Keratinocyte (primary cell): Measurements from ENCODE around the gene KPNA1. TPM values are rescaled to one million over a fixed set of nuclear protein-coding genes. Genes with fewer than 3 reads are reported as not detected.

Experiments used
- DNase-seq: peaks from one replicate; pipeline ENCODE4 v3.0.0-alpha.2; 2011; ENCODE audit warnings: low read depth, missing footprints, low spot score
- FAIRE-seq: peaks from 2 replicates; lab custom pipeline; 2011; peaks lifted over from hg19 to GRCh38; lab: Jason Lieb, UNC
- H2AFZ ChIP-seq: 2 replicates; pipeline ENCODE4 v1.6.0; 2012; ENCODE audit warnings: low read length, control low read depth, inconsistent platforms; ENCODE audit not compliant: control insufficient read depth
- H3K27ac ChIP-seq: 2 replicates; pipeline ENCODE4 v1.5.1; 2011; ENCODE audit warnings: low read length; ENCODE audit not compliant: control insufficient read depth, insufficient read depth
- H3K27me3 ChIP-seq: 3 replicates; pipeline ENCODE4 v1.6.0; 2011; ENCODE audit warnings: low read length; ENCODE audit not compliant: control insufficient read depth, insufficient read depth; ENCODE audit errors: extremely low read depth
- H3K36me3 ChIP-seq, 2 experiments: 2 replicates in 1 of 2; 3 replicates in 1 of 2; pipeline ENCODE4 v1.5.1; 2011; ENCODE audit warnings: low read length in 2 of 2, mild to moderate bottlenecking in 1 of 2; ENCODE audit not compliant: control insufficient read depth in 2 of 2, insufficient read depth in 2 of 2; ENCODE audit errors: extremely low read depth in 1 of 2
- H3K4me1 ChIP-seq: 3 replicates; pipeline ENCODE4 v1.5.1; 2011; ENCODE audit warnings: low read length; ENCODE audit not compliant: control insufficient read depth, insufficient read depth; ENCODE audit errors: extremely low read depth
- H3K4me2 ChIP-seq: 3 replicates; pipeline ENCODE4 v1.6.0; 2011; ENCODE audit warnings: low read depth, low read length; ENCODE audit not compliant: control insufficient read depth, insufficient read depth; ENCODE audit errors: extremely low read depth
- H3K4me3 ChIP-seq, 3 experiments: fragments of 200-600 bp in 1 of 3; sonication (generic) in 1 of 3; 2 replicates in 2 of 3; 3 replicates in 1 of 3; pipeline ENCODE4 v1.5.1; 2011 to 2016; ENCODE audit warnings: low read length in 3 of 3, mild to moderate bottlenecking in 3 of 3, control low read depth in 2 of 3, inconsistent platforms in 1 of 3, low read depth in 1 of 3, mixed read lengths in 1 of 3, mixed run types in 1 of 3, moderate library complexity in 1 of 3; ENCODE audit not compliant: control insufficient read depth in 2 of 3, insufficient read depth in 2 of 3; ENCODE audit errors: extremely low read depth in 1 of 3
- H3K79me2 ChIP-seq: 2 replicates; pipeline ENCODE4 v1.6.0; 2012; ENCODE audit warnings: low read length; ENCODE audit not compliant: control insufficient read depth, insufficient read depth
- H3K9ac ChIP-seq: 3 replicates; pipeline ENCODE4 v1.6.0; 2011; ENCODE audit warnings: low read length; ENCODE audit not compliant: control insufficient read depth, insufficient read depth; ENCODE audit errors: extremely low read depth
- H3K9me1 ChIP-seq: 3 replicates; pipeline ENCODE4 v1.6.0; 2011; ENCODE audit warnings: low read length; ENCODE audit not compliant: control insufficient read depth, insufficient read depth; ENCODE audit errors: extremely low read depth
- H3K9me3 ChIP-seq: 2 replicates; pipeline ENCODE4 v1.5.1; 2012; ENCODE audit warnings: low read depth, low read length; ENCODE audit not compliant: control insufficient read depth
- H4K20me1 ChIP-seq: 3 replicates; pipeline ENCODE4 v1.6.0; 2011; ENCODE audit warnings: low read length; ENCODE audit not compliant: control insufficient read depth, insufficient read depth; ENCODE audit errors: extremely low read depth
- CTCF ChIP-seq, 3 experiments: IDR thresholded peaks in 1 of 3; conservative IDR thresholded peaks in 1 of 3; optimal IDR thresholded peaks in 1 of 3; 2 replicates in 2 of 3; 3 replicates in 1 of 3; pipeline versions ENCODE3 to v1.5.1; 2011; ENCODE audit warnings: low read length in 3 of 3, mild to moderate bottlenecking in 3 of 3, moderate library complexity in 2 of 3, control low read depth in 1 of 3, inconsistent platforms in 1 of 3; ENCODE audit not compliant: insufficient read depth in 2 of 3; ENCODE audit errors: extremely low read depth in 1 of 3
- EZH2 ChIP-seq: IDR thresholded peaks from one replicate; pipeline ENCODE4 v1.6.1; 2012; ENCODE audit warnings: inconsistent platforms, mild to moderate bottlenecking, low read length, moderate library complexity
- dilution Hi-C: fragments of 300-500 bp; cut with MboI; formaldehyde crosslinking; loops from one replicate; pipeline ENCODE4 v1.7.0; 2020; ENCODE audit warnings: low sequenced_read_pairs; ENCODE audit not compliant: extremely low pct_ligation_motif_present
- polyA plus RNA-seq, 5 experiments: library from polyadenylated mRNA; depleted of rRNA in 3 of 5; stranded (reverse) in 3 of 5; stranded (forward) in 1 of 5; unstranded in 1 of 5; fragments of >200 nt; gene quantifications; 1 replicate in 1 of 5; 2 replicates in 3 of 5; 3 replicates in 1 of 5; pipeline versions ENCODE4 v1.2.1 to v1.2.3, GENCODE V29; 2011 to 2012; ENCODE audit warnings: missing spikeins in 2 of 5, low read depth in 1 of 5, low replicate concordance in 1 of 5

KPNA1 gene
- polyA plus RNA-seq, 1 donor (not counting 4 experiments of a cell fraction or from before 2014, with no cell fraction given) = 66.7 TPM

GRCh38 chr3:122461806-122462205 is 52.9 kb downstream of the KPNA1 start:
- dilution Hi-C loops = no loop called here

GRCh38 chr3:122458992-122459391 is 55.7 kb downstream of the KPNA1 start:
- peaks cover 3% of the 10 kb centered on the region for H4K20me1 ChIP-seq
- peaks cover 14 to 28% of the 10 kb centered on the region in 2 experiments for H3K36me3 ChIP-seq
- no peaks in the 10 kb centered on the region for H3K9me3 ChIP-seq
- H3K4me1 ChIP-seq = no peaks in the 10 kb centered on the region
- no peaks in the 10 kb centered on the region for H3K9me1 ChIP-seq
- TF ChIP-seq CTCF (optimal IDR thresholded peaks at IDR 0.05 in 1 of 3, IDR thresholded peaks at IDR 0.05 in 1 of 3, conservative IDR thresholded peaks at IDR 0.05 in 1 of 3; ENCODE audit: extremely low read depth in 1 of 3, insufficient read depth in 2 of 3, low read length in 3 of 3) (peak in 1 of 3 experiments; percentile 22), EZH2 (no peak)
- H3K4me3 ChIP-seq = no peak overlapping the region
- FAIRE-seq = no peak
- H2AFZ ChIP-seq = no peak overlapping the region
- no peaks in the 10 kb centered on the region for H3K79me2 ChIP-seq
- DNase-seq = no peak
- H3K27ac ChIP-seq = no peak overlapping the region
- no peaks in the 10 kb centered on the region for H3K27me3 ChIP-seq
- dilution Hi-C loops = no loop called here
- H3K4me2 ChIP-seq = no peak overlapping the region
- no peak overlapping the region for H3K9ac ChIP-seq

More at GRCh38 chr3:122461806-122462205, 52.9 kb downstream of the KPNA1 start:
- DNase-seq (no peak), FAIRE-seq (no peak)
- TF ChIP-seq CTCF (optimal IDR thresholded peaks at IDR 0.05 in 1 of 3, IDR thresholded peaks at IDR 0.05 in 1 of 3, conservative IDR thresholded peaks at IDR 0.05 in 1 of 3; ENCODE audit: extremely low read depth in 1 of 3, insufficient read depth in 2 of 3, low read length in 3 of 3) = no peak
- no peak for TF ChIP-seq EZH2
- H2AFZ ChIP-seq = no peak overlapping the region
- H3K27me3 ChIP-seq = no peaks in the 10 kb centered on the region
- no peaks in the 10 kb centered on the region for H3K9me1 ChIP-seq
- H3K9ac ChIP-seq = no peak overlapping the region
- H3K4me2 ChIP-seq = no peak overlapping the region
- peaks cover 16 to 25% of the 10 kb centered on the region in 2 experiments for H3K36me3 ChIP-seq
- H4K20me1 ChIP-seq = peaks cover 3% of the 10 kb centered on the region
- no peaks in the 10 kb centered on the region for H3K9me3 ChIP-seq
- H3K27ac ChIP-seq = no peak overlapping the region
- no peak overlapping the region for H3K4me3 ChIP-seq
- H3K4me1 ChIP-seq = no peaks in the 10 kb centered on the region
- peaks cover 2% of the 10 kb centered on the region for H3K79me2 ChIP-seq
